Spleen (tissue), 11 donors: ENCODE data around the gene SIRT3. TPM values are rescaled to one million over a fixed set of nuclear protein-coding genes. Genes with fewer than 3 reads are reported as not detected.
A peak's percentile ranks its signal among the peaks of the same experiment; 100 is the strongest.

Source experiments
- DNase-seq: peaks from one replicate; pipeline ENCODE4 v3.0.0-alpha.2; 2020
- H3K27ac ChIP-seq, 8 donors: fragments of 200-600 bp; sonication (generic) in 7 of 8; 1 replicate in 4 of 8; 2 replicates in 4 of 8; pipeline versions ENCODE4 v1.5.0 to v1.8.0; 2016 to 2021; ENCODE audit warnings: inconsistent platforms in 4 of 8, mild to moderate bottlenecking in 4 of 8, moderate library complexity in 1 of 8
- H3K27me3 ChIP-seq, 7 donors: fragments of 200-600 bp; sonication (generic) in 6 of 7; replicated peaks in 1 of 7; 1 replicate in 4 of 7; 2 replicates in 3 of 7; pipeline versions ENCODE4 v1.5.0 to v1.8.0; 2016 to 2021; ENCODE audit warnings: inconsistent platforms in 3 of 7, mild to moderate bottlenecking in 1 of 7
- H3K36me3 ChIP-seq, 6 donors: fragments of 200-600 bp; sonication (generic) in 5 of 6; 1 replicate in 4 of 6; 2 replicates in 2 of 6; pipeline versions ENCODE4 v1.5.0 to v1.8.0; 2016 to 2021; ENCODE audit warnings: inconsistent platforms in 2 of 6
- H3K4me1 ChIP-seq, 6 donors: fragments of 200-600 bp; sonication (generic) in 5 of 6; 1 replicate in 3 of 6; 2 replicates in 3 of 6; pipeline versions ENCODE4 v1.5.0 to v1.8.0; 2016 to 2021; ENCODE audit warnings: inconsistent platforms in 3 of 6
- H3K4me3 ChIP-seq, 8 donors: fragments of 200-600 bp; sonication (generic) in 7 of 8; 1 replicate in 4 of 8; 2 replicates in 4 of 8; pipeline versions ENCODE4 v1.5.0 to v1.8.0; 2016 to 2021; ENCODE audit warnings: inconsistent platforms in 4 of 8, mild to moderate bottlenecking in 4 of 8, moderate library complexity in 2 of 8
- H3K9me3 ChIP-seq, 8 donors: fragments of 200-600 bp; sonication (generic) in 7 of 8; 1 replicate in 4 of 8; 2 replicates in 4 of 8; pipeline versions ENCODE4 v1.5.0 to v1.8.0; 2016 to 2021; ENCODE audit warnings: inconsistent platforms in 4 of 8
- CTCF ChIP-seq, 11 experiments: fragments of 200-600 bp in 7 of 11; fragments of 450-650 bp in 4 of 11; sonication (generic) in 4 of 11; IDR thresholded peaks in 8 of 11; conservative IDR thresholded peaks in 3 of 11; 1 replicate in 7 of 11; 2 replicates in 4 of 11; pipeline versions ENCODE4 v1.4.0 to v1.8.0; 2016 to 2021; ENCODE audit warnings: antibody characterized with exemption in 11 of 11, inconsistent platforms in 4 of 11, mild to moderate bottlenecking in 1 of 11
- POLR2A ChIP-seq, 3 donors: fragments of 450-650 bp; IDR thresholded peaks; one replicate each; pipeline ENCODE4 v1.5.1; 2017; ENCODE audit warnings: antibody characterized with exemption in 3 of 3, mild to moderate bottlenecking in 1 of 3
- POLR2AphosphoS5 ChIP-seq, 3 donors: sonication (generic); formaldehyde crosslinking; IDR thresholded peaks; one replicate each; pipeline ENCODE4 v1.5.1; 2017; ENCODE audit warnings: antibody characterized with exemption in 3 of 3
- WGBS, 5 donors: extraction: QIAGEN DNeasy Blood & Tissue Kit in 3 of 5; methylation state at CpG; one replicate each; pipeline versions ENCODE4 v1.1.5 to v1.1.7; 2013 to 2018; 5-methylcytosine and 5-hydroxymethylcytosine counted together
- intact Hi-C: fragments of 100-400 bp; cut with DNase I; formaldehyde crosslinking; loops from one replicate; pipeline ENCODE4 v1.15.0; 2023; ENCODE audit warnings: low total_unique reads
- polyA plus RNA-seq, 3 donors: library from polyadenylated mRNA; stranded (reverse); fragments of 200-250 nt; gene quantifications; one replicate each; pipeline ENCODE4 v1.2.1, GENCODE V29; 2013
- total RNA-seq, 7 donors: library from RNA; depleted of rRNA in 3 of 7; stranded (reverse); fragments of >200 nt in 3 of 7; fragmentation: NEBNext Ultra II Directional in 4 of 7; extraction: Animal tissue kit (Norgen Biotek cat#: 25700) in 4 of 7; gene quantifications; one replicate each; pipeline versions ENCODE4 v1.1.0 to v1.2.1, GENCODE V29; 2016 to 2021
- donor health status: healthy with polysubstance abuse.
- donor health status: DM: no; HTN: no; CAD: no; lungs with moderate emphysema.
- donor health status: DM: no; HTN: no; CAD: no.
- donor health status: Bipolar disorder and iron deficiency.
- donor health status: healthy.
- donor health status: DM: no; HTN: no; CAD: no.
- donor health status: DM: yes; HTN: yes; CAD: no.

Gene SIRT3
- total and polyA plus RNA-seq, 10 donors: 11.9 to 28.8 (median 17.5) TPM

- TF ChIP-seq CTCF (IDR thresholded peaks at IDR 0.05 in 8 of 11, conservative IDR thresholded peaks at IDR 0.05 in 3 of 11): no peak
- TF ChIP-seq POLR2AphosphoS5 (IDR thresholded peaks at IDR 0.05): no peak
- TF ChIP-seq POLR2A (IDR thresholded peaks at IDR 0.05): no peak
- Histone ChIP-seq H3K9me3 (no peaks in the 10 kb centered on the region), H3K27ac (peak overlapping the region in 4 of 8 donors; percentile 97 to 99 (median 98)), H3K27me3 (no peaks in the 10 kb centered on the region), H3K4me1 (peaks cover 21 to 44% (median 37%) of the 10 kb centered on the region in 6 donors), H3K4me3 (peak overlapping the region in 5 of 8 donors; percentile 71 to 99 (median 92)), H3K36me3 (peaks cover 0 to 26% (median 10%) of the 10 kb centered on the region in 6 donors)
- intact Hi-C loops: no loop called here
- DNase-seq: no peak
- WGBS, 5 donors: 82 to 90% (median 87%) methylated on average over 8 of the region's 8 CpGs
Measured at GRCh38 chr11:235180-235579, 962 bp downstream of the SIRT3 start.

GRCh38 chr11:232783-233565 is 3.2 kb downstream of the SIRT3 start:
- WGBS, 5 donors: 90 to 95% (median 93%) methylated on average over 20 of the region's 20 CpGs
- intact Hi-C loops: no loop called here
- H3K4me3 ChIP-seq: no peak overlapping the region
- peaks cover 0 to 27% (median 3%) of the 10 kb centered on the region in 6 donors for H3K36me3 ChIP-seq
- no peaks in the 10 kb centered on the region for H3K9me3 ChIP-seq
- H3K27me3 ChIP-seq: no peaks in the 10 kb centered on the region
- no peak for TF ChIP-seq CTCF (IDR thresholded peaks at IDR 0.05 in 8 of 11, conservative IDR thresholded peaks at IDR 0.05 in 3 of 11)
- peaks cover 12 to 24% (median 21%) of the 10 kb centered on the region in 6 donors for H3K4me1 ChIP-seq
- H3K27ac ChIP-seq: no peak overlapping the region
- no peak for DNase-seq

- H3K36me3 ChIP-seq: peaks cover 0 to 33% (median 3%) of the 10 kb centered on the region in 6 donors
- H3K9me3 ChIP-seq: no peaks in the 10 kb centered on the region
- no peak for DNase-seq
- peaks cover 3 to 10% (median 8%) of the 10 kb centered on the region in 6 donors for H3K4me1 ChIP-seq
- intact Hi-C loops: no loop called here
- no peaks in the 10 kb centered on the region for H3K27me3 ChIP-seq
- H3K27ac ChIP-seq: no peak overlapping the region
- H3K4me3 ChIP-seq: no peak overlapping the region
- WGBS, 5 donors: 94 to 98% (median 95%) methylated on average over 10 of the region's 10 CpGs
- no peak for TF ChIP-seq POLR2A (IDR thresholded peaks at IDR 0.05)
- TF ChIP-seq POLR2AphosphoS5 (IDR thresholded peaks at IDR 0.05): no peak
- no peak for TF ChIP-seq CTCF (IDR thresholded peaks at IDR 0.05 in 8 of 11, conservative IDR thresholded peaks at IDR 0.05 in 3 of 11)
Measured at GRCh38 chr11:230431-230830, 5.7 kb downstream of the SIRT3 start.

GRCh38 chr11:227824-228379 is 8.2 kb downstream of the SIRT3 start:
- Histone ChIP-seq H3K36me3 (peaks cover 0 to 43% (median 7%) of the 10 kb centered on the region in 6 donors), H3K9me3 (no peaks in the 10 kb centered on the region), H3K4me1 (no peaks in the 10 kb centered on the region), H3K27me3 (no peaks in the 10 kb centered on the region), H3K27ac (no peak overlapping the region), H3K4me3 (no peak overlapping the region)
- 86 to 96% (median 91%) methylated on average over 6 of the region's 6 CpGs for WGBS, 5 donors
- DNase-seq: no peak
- TF ChIP-seq POLR2A (IDR thresholded peaks at IDR 0.05): no peak
- TF ChIP-seq POLR2AphosphoS5 (IDR thresholded peaks at IDR 0.05): no peak
- TF ChIP-seq CTCF (IDR thresholded peaks at IDR 0.05 in 8 of 11, conservative IDR thresholded peaks at IDR 0.05 in 3 of 11): no peak
- intact Hi-C loops: no loop called here
